ENCODE measurements around the gene PRICKLE2. TPM values are rescaled to one million over a fixed set of nuclear protein-coding genes. Genes with fewer than 3 reads are reported as not detected.

Gene PRICKLE2
- total and polyA plus RNA-seq, 10 of the 15 experiments (the other 5 are each of a cell fraction or from before 2014, with no cell fraction given) = 0.11 to 2.6 (median 0.69) TPM

GRCh38 chr3:64266065-64266931, 41.0 kb upstream of the PRICKLE2 start:
- ATAC-seq (no peak), FAIRE-seq (no peak), DNase-seq (ENCODE audit: low read depth, low spot score) (no peak)
- H3K4me2 ChIP-seq (ENCODE audit: control insufficient read depth, insufficient read depth) = no peak overlapping the region
- no peak overlapping the region for H2AFZ ChIP-seq (ENCODE audit: control insufficient read depth, low read depth, low read length)
- no peaks in the 10 kb centered on the region for H3K36me3 ChIP-seq (ENCODE audit: control insufficient read depth in 2 of 2, insufficient read depth in 2 of 2, low read length in 1 of 2)
- no peaks in the 10 kb centered on the region for H3K79me2 ChIP-seq (ENCODE audit: control insufficient read depth, insufficient read depth, low read length)
- H4K20me1 ChIP-seq (ENCODE audit: control insufficient read depth, insufficient read depth) = no peaks in the 10 kb centered on the region
- ChIA-PET SMC1A (ENCODE audit: uncharacterized antibody, unreplicated experiment) (interaction anchor here (0.7 to 7.8 kb wide), 17 partner anchors 11 to 239 kb away, joined by 3 to 45 read pairs (median 3); no protein-coding TSS in a partner anchor), RAD21 (ENCODE audit: unreplicated experiment) (interaction anchor here (0.6 to 2.2 kb wide), 12 partner anchors 10 to 236 kb away, joined by 3 to 5 read pairs (median 3); partner anchors contain the start of gene PRICKLE2), POLR2A (interaction anchor here (0.8 kb wide), 2 partner anchors 35 to 40 kb away, joined by 3 to 4 read pairs; partner anchors contain the start of gene PRICKLE2), CTCF (interaction anchor here (1.0 to 6.1 kb wide), 6 partner anchors 9 to 218 kb away, joined by 3 to 30 read pairs (median 5); partner anchors contain the start of gene PRICKLE2)
- 6% methylated on average over 7 of the region's 7 CpGs for WGBS (ENCODE audit: insufficient coverage, insufficient replicate concordance, low lambda C conversion rate, missing lambda C conversion rate)
- H3K4me3 ChIP-seq = no peak overlapping the region
- no peak overlapping the region for H3K27ac ChIP-seq (ENCODE audit: control insufficient read depth, insufficient read depth)
- no peaks in the 10 kb centered on the region for H3K4me1 ChIP-seq (ENCODE audit: control insufficient read depth, insufficient read depth, low read length)
- no peaks in the 10 kb centered on the region for H3K9me3 ChIP-seq (replicated peaks; ENCODE audit: control insufficient read depth, insufficient read depth, low read length)
- H3K27me3 ChIP-seq (replicated peaks in 1 of 2; ENCODE audit: control insufficient read depth in 2 of 2, insufficient read depth in 2 of 2, low read length in 1 of 2) = peaks cover 0 to 5% of the 10 kb centered on the region in 2 experiments; a peak in 3 of 4 replicates
- BruUV-seq (replicated peaks) = no TSS peak
- in situ Hi-C loops (cut with MboI) = no loop called here
- no peak overlapping the region for H3K9ac ChIP-seq (ENCODE audit: control insufficient read depth, insufficient read depth, low read length)
- intact Hi-C loops (cut with micrococcal nuclease; ENCODE audit: unreplicated experiment) = no loop called here
- TF ChIP-seq, protein P1, sequence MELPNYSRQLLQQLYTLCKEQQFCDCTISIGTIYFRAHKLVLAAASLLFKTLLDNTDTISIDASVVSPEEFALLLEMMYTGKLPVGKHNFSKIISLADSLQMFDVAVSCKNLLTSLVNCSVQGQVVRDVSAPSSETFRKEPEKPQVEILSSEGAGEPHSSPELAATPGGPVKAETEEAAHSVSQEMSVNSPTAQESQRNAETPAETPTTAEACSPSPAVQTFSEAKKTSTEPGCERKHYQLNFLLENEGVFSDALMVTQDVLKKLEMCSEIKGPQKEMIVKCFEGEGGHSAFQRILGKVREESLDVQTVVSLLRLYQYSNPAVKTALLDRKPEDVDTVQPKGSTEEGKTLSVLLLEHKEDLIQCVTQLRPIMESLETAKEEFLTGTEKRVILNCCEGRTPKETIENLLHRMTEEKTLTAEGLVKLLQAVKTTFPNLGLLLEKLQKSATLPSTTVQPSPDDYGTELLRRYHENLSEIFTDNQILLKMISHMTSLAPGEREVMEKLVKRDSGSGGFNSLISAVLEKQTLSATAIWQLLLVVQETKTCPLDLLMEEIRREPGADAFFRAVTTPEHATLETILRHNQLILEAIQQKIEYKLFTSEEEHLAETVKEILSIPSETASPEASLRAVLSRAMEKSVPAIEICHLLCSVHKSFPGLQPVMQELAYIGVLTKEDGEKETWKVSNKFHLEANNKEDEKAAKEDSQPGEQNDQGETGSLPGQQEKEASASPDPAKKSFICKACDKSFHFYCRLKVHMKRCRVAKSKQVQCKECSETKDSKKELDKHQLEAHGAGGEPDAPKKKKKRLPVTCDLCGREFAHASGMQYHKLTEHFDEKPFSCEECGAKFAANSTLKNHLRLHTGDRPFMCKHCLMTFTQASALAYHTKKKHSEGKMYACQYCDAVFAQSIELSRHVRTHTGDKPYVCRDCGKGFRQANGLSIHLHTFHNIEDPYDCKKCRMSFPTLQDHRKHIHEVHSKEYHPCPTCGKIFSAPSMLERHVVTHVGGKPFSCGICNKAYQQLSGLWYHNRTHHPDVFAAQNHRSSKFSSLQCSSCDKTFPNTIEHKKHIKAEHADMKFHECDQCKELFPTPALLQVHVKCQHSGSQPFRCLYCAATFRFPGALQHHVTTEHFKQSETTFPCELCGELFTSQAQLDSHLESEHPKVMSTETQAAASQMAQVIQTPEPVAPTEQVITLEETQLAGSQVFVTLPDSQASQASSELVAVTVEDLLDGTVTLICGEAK (IDR thresholded peaks at IDR 0.05; ENCODE audit: borderline replicate concordance) = no peak
- TF ChIP-seq ZNF274 (IDR thresholded peaks at IDR 0.05; ENCODE audit: insufficient read depth, insufficient read length) (no peak), EZH2 (IDR thresholded peaks at IDR 0.05; ENCODE audit: borderline replicate concordance, control insufficient read depth, low read depth, low read length) (no peak), NRF1 (conservative IDR thresholded peaks at IDR 0.05; ENCODE audit: low read depth, low read length) (no peak), BHLHE40 (IDR thresholded peaks at IDR 0.05; ENCODE audit: borderline replicate concordance in 1 of 2, low read depth in 2 of 2, low read length in 1 of 2) (no peak), NFXL1 (IDR thresholded peaks at IDR 0.05; ENCODE audit: borderline replicate concordance) (no peak), NFYA (IDR thresholded peaks at IDR 0.05; ENCODE audit: borderline replicate concordance, low read depth, low read length) (no peak), RBBP5 (conservative IDR thresholded peaks at IDR 0.05) (no peak), SP1 (IDR thresholded peaks at IDR 0.05; ENCODE audit: low read depth, low read length) (no peak), SPI1 (IDR thresholded peaks at IDR 0.05; ENCODE audit: borderline replicate concordance, insufficient read depth, low read depth, low read length) (no peak), E4F1 (IDR thresholded peaks at IDR 0.05; ENCODE audit: borderline replicate concordance, partially characterized antibody) (no peak), BCL11A (IDR thresholded peaks at IDR 0.05; ENCODE audit: low read depth, low read length) (no peak)
- TF ChIP-seq, protein P2, sequence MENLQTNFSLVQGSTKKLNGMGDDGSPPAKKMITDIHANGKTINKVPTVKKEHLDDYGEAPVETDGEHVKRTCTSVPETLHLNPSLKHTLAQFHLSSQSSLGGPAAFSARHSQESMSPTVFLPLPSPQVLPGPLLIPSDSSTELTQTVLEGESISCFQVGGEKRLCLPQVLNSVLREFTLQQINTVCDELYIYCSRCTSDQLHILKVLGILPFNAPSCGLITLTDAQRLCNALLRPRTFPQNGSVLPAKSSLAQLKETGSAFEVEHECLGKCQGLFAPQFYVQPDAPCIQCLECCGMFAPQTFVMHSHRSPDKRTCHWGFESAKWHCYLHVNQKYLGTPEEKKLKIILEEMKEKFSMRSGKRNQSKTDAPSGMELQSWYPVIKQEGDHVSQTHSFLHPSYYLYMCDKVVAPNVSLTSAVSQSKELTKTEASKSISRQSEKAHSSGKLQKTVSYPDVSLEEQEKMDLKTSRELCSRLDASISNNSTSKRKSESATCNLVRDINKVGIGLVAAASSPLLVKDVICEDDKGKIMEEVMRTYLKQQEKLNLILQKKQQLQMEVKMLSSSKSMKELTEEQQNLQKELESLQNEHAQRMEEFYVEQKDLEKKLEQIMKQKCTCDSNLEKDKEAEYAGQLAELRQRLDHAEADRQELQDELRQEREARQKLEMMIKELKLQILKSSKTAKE (IDR thresholded peaks at IDR 0.05; ENCODE audit: low read depth, poor library complexity, severe bottlenecking) = no peak

Data from GM12878 (cell line).